Liver (tissue), 3 donors: ENCODE data around the gene AMER1.

Experiments used
- FOXA1 ChIP-seq: IDR thresholded peaks from 2 replicates; pipeline ENCODE4 v1.6.1; 2016; ENCODE audit warnings: antibody characterized with exemption
- NR2F2 ChIP-seq: IDR thresholded peaks from 2 replicates; pipeline ENCODE4 v1.6.1; 2016; ENCODE audit warnings: antibody characterized with exemption
- RAD21 ChIP-seq, 2 donors: IDR thresholded peaks; 2 replicates each; pipeline ENCODE4 v1.6.1; 2016; ENCODE audit warnings: antibody characterized with exemption in 2 of 2, mild to moderate bottlenecking in 2 of 2
- SP1 ChIP-seq: IDR thresholded peaks from 2 replicates; pipeline ENCODE4 v1.6.1; 2018; ENCODE audit warnings: antibody characterized with exemption, mild to moderate bottlenecking
- TF ChIP-seq, protein P1 (sequence below): fragments of 150-350 bp; IDR thresholded peaks from 2 replicates; pipeline ENCODE4 v1.5.1; 2017; ENCODE audit warnings: improper control_type of control experiment, low read depth, low read length; ENCODE audit not compliant: missing input control
- TF ChIP-seq, protein P2 (sequence below): IDR thresholded peaks from 2 replicates; pipeline ENCODE4 v1.6.1; 2016; ENCODE audit warnings: antibody characterized with exemption
- donor health status: healthy.
- donor health status: healthy.

DNA sequence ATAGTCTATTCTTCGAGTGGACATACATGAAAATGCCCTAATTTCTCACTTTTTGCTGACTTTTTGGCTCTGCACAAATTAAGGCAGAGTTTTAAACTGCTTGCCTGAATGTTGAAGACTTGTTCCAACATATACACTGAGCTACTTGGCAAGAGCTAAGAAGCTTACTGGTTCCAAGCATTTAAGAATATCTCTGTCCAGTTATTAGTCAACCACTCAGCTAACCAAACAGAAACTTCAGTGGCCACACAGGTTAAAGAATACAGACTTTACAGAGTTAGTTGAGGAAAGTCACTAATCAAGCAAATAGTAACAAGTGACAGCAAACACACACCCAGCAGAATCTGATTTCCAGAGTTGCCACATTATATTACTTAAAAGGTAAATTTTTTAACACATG lies 35.5 kb downstream of the AMER1 start:
- TF ChIP-seq SP1 = no peak
- TF ChIP-seq, protein P1, sequence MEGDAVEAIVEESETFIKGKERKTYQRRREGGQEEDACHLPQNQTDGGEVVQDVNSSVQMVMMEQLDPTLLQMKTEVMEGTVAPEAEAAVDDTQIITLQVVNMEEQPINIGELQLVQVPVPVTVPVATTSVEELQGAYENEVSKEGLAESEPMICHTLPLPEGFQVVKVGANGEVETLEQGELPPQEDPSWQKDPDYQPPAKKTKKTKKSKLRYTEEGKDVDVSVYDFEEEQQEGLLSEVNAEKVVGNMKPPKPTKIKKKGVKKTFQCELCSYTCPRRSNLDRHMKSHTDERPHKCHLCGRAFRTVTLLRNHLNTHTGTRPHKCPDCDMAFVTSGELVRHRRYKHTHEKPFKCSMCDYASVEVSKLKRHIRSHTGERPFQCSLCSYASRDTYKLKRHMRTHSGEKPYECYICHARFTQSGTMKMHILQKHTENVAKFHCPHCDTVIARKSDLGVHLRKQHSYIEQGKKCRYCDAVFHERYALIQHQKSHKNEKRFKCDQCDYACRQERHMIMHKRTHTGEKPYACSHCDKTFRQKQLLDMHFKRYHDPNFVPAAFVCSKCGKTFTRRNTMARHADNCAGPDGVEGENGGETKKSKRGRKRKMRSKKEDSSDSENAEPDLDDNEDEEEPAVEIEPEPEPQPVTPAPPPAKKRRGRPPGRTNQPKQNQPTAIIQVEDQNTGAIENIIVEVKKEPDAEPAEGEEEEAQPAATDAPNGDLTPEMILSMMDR = no peak
- TF ChIP-seq FOXA1 = no peak
- TF ChIP-seq, protein P2, sequence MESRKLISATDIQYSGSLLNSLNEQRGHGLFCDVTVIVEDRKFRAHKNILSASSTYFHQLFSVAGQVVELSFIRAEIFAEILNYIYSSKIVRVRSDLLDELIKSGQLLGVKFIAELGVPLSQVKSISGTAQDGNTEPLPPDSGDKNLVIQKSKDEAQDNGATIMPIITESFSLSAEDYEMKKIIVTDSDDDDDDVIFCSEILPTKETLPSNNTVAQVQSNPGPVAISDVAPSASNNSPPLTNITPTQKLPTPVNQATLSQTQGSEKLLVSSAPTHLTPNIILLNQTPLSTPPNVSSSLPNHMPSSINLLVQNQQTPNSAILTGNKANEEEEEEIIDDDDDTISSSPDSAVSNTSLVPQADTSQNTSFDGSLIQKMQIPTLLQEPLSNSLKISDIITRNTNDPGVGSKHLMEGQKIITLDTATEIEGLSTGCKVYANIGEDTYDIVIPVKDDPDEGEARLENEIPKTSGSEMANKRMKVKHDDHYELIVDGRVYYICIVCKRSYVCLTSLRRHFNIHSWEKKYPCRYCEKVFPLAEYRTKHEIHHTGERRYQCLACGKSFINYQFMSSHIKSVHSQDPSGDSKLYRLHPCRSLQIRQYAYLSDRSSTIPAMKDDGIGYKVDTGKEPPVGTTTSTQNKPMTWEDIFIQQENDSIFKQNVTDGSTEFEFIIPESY = no peak
- TF ChIP-seq NR2F2 = no peak
- TF ChIP-seq RAD21 (IDR thresholded peaks at IDR 0.05) = no peak
